HUES6 (cell line): ENCODE measurements around the gene ACLY.

Source experiments
- H3K27ac ChIP-seq: 2 replicates; pipeline ENCODE4 v1.7.0; 2013; ENCODE audit warnings: low read depth, mild to moderate bottlenecking, low read length, inconsistent platforms
- H3K27me3 ChIP-seq: 2 replicates; pipeline ENCODE4 v1.6.1; 2013; ENCODE audit warnings: low read length; ENCODE audit not compliant: control insufficient read depth, insufficient read depth
- H3K36me3 ChIP-seq: 2 replicates; pipeline ENCODE4 v1.6.1; 2013; ENCODE audit warnings: low read length; ENCODE audit not compliant: control insufficient read depth, insufficient read depth
- H3K4me1 ChIP-seq: 2 replicates; pipeline ENCODE4 v1.6.1; 2013; ENCODE audit warnings: low read length; ENCODE audit not compliant: control insufficient read depth, insufficient read depth
- H3K4me3 ChIP-seq: 2 replicates; pipeline ENCODE4 v1.5.1; 2013; ENCODE audit warnings: low read depth, low read length
- H3K9ac ChIP-seq: one replicate; pipeline ENCODE4 v1.6.1; 2013; ENCODE audit warnings: mild to moderate bottlenecking, low read length
- H3K9me3 ChIP-seq: 2 replicates; pipeline ENCODE4 v1.6.1; 2013; ENCODE audit warnings: low read depth, low read length; ENCODE audit not compliant: control insufficient read depth, insufficient read depth

Gene ACLY

DNA sequence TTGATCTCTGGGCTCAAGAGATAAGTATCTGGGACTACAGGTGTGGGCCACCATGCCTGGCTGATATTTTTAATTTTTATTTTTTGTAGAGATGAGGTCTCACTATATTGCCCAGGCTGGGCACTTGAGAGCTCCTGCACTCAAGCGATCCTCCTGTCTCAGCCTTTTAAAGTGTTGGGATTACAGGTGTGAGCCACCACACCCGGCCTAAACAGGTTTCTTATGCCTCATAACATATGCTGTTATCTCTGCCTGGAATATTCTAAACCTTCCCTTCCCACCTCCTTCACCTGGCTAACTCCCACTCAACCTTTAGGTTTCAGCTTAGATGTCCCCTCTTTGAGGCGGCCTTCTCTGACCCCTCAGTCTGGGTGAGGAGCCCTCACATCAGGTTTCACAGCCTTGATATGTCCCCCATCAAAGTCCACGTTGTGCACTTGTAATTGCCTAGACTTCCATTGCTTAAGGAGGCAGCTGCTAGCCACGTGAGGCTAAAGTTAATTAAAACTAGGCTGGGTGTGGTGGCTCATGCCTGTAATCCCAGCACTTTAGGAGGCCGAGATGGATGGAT lies 39.2 kb upstream of the ACLY start:
- H3K9ac ChIP-seq = no peak overlapping the region
- H3K4me1 ChIP-seq = peaks cover 42% of the 10 kb centered on the region

DNA sequence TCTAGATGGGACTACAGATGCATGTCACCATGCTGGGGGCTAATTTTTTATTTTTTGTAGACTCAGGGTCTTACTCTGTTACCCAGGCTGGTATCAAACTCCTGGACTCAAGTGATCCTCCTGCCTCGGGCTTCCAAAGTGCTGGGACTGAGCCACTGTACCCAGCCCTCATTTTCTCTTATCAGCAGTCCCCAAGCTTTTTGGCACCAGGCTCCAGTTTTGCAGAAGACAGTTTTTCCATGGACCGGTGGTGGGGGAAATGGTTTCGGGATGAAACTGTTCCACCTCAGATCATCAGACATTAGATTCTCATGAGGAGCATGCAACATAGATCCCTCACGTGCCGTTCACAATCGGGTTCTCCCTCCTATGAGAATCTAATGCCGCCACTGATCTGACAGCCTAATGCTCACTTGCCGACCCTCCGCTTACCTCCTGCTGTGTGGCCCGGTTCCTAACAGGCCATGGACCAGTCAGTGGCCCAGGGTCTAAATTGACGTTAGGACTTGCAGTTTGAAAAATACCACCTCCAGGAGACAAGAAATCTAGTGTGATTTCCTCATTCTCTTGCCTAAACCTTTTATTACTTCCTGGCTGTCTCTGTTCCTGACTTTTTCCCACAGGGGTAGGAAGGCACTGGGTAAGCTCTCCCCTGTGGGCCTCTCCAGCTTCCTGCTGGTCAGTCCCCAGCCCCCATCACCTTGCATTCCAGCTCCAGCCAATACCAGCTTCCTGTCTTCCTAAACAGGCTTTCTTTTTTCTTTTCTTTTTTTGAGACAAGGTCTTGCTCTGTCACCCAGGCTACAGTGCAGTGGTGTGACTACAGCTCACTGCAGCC lies 38.5 kb upstream of the ACLY start:
- H3K27ac ChIP-seq = no peak overlapping the region; the same call in 1 of the 2 replicates
- peak overlapping the region; percentile 22; the same call in 1 of the 2 replicates for H3K4me3 ChIP-seq
- peaks cover 38% of the 10 kb centered on the region for H3K4me1 ChIP-seq
- no peaks in the 10 kb centered on the region for H3K27me3 ChIP-seq
- H3K36me3 ChIP-seq = no peaks in the 10 kb centered on the region
- H3K9ac ChIP-seq = no peak overlapping the region
- H3K9me3 ChIP-seq = no peaks in the 10 kb centered on the region

More for the DNA sequence above, 39.2 kb upstream of the ACLY start:
- Histone ChIP-seq H3K9me3 (no peaks in the 10 kb centered on the region), H3K4me3 (no peak overlapping the region), H3K36me3 (no peaks in the 10 kb centered on the region), H3K27ac (no peak overlapping the region; the same call in 1 of the 2 replicates), H3K27me3 (no peaks in the 10 kb centered on the region)

DNA sequence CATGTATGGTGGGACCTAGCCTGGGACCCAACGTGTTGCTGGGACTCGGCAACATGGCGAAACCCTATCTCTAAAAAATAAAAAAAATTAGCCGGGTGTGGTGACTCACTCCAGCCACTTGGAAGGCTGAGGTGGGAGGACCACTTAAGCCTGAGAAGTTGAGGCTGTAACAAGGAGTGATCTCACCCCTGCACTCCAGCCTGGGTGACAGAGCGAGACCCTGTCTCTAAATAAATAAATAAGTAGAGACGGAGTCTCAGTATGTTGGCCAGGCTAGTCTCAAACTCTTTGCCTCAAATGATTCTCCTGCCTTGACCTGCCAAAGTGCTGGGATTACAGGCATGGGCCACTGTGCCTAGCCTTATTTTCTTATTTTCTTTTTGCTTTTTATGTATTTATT lies 37.8 kb upstream of the ACLY start:
- Histone ChIP-seq H3K4me3 (no peak overlapping the region), H3K9me3 (no peaks in the 10 kb centered on the region), H3K36me3 (no peaks in the 10 kb centered on the region), H3K9ac (no peak overlapping the region), H3K27ac (no peak overlapping the region), H3K4me1 (peaks cover 38% of the 10 kb centered on the region), H3K27me3 (no peaks in the 10 kb centered on the region)

DNA sequence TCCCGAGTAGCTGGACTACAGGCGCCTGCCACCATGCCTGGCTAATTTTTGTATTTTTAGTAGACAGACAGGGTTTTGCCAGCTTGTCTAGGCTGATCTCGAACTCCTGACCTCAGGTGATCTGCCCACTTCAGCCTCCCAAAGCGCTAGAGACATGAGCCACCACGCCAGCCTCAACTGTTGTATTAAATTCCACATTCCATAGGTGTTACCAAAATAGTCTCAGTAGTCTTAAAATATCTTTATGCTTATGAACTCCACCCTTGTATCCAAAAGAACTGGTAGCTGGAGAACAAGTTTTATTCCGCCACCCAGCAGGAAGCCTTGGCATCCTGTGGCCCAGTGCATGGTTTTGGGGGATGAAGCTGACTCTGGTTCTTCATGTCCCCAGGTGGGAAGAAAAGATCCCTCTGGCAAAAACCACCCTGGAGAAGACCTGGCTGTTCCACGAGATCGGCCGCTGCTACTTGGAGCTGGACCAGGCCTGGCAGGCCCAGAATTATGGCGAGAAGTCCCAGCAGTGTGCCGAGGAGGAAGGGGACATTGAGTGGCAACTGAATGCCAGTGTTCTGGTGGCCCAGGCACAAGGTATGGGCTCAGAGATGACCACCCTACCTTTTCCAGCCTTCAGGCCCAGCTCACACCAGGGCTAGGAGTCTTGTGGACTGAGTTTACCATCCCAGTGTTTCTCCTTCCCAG lies 30.2 kb upstream of the ACLY start:
- no peaks in the 10 kb centered on the region for H3K4me1 ChIP-seq
- no peaks in the 10 kb centered on the region for H3K27me3 ChIP-seq
- H3K4me3 ChIP-seq = no peak overlapping the region
- no peaks in the 10 kb centered on the region for H3K9me3 ChIP-seq
- H3K9ac ChIP-seq = no peak overlapping the region
- H3K27ac ChIP-seq = no peak overlapping the region
- peaks cover 5% of the 10 kb centered on the region for H3K36me3 ChIP-seq

DNA sequence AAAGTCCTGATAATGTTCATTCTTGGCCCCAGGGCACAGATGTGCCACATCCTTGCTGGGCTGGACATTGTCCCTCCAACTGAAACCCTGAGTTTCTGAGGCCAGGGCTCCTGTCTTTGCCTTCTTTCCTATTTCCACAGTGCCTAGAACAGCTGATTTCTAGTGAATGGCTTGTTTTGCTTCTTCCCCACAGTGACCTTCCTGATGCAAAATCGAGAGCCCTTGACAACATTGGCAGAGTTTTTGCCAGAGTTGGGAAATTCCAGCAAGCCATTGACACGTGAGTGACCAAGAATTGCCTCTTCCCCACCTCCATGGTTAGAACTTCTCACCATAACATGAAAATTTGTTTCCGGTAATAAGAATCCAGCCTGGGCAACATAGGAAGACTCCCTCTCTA lies 26.2 kb upstream of the ACLY start:
- Histone ChIP-seq H3K9me3 (no peaks in the 10 kb centered on the region), H3K36me3 (peaks cover 5% of the 10 kb centered on the region), H3K4me1 (no peaks in the 10 kb centered on the region), H3K27me3 (no peaks in the 10 kb centered on the region), H3K9ac (no peak overlapping the region), H3K4me3 (no peak overlapping the region), H3K27ac (no peak overlapping the region)

DNA sequence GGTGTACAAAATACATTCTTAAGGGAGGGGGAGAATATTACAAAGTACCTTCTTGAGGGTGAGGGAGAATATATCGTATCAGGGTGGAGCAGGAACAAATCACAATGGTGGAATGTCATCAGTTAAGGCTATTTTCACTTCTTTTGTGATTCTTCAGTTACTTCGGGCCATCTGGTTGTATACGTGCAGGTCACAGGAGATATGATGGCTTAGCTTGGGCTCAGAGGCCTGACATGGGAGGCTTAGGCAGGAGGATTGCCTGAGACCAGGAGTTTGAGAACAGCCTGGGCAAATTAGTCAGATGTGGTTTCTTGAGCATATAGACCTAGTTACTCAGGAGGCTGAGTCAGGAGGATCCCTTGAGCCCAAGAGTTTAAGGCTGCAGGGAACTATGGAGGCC lies 24.7 kb upstream of the ACLY start:
- Histone ChIP-seq H3K27me3 (no peaks in the 10 kb centered on the region), H3K36me3 (no peaks in the 10 kb centered on the region), H3K9ac (no peak overlapping the region), H3K27ac (no peak overlapping the region), H3K4me1 (no peaks in the 10 kb centered on the region), H3K9me3 (no peaks in the 10 kb centered on the region), H3K4me3 (no peak overlapping the region)

DNA sequence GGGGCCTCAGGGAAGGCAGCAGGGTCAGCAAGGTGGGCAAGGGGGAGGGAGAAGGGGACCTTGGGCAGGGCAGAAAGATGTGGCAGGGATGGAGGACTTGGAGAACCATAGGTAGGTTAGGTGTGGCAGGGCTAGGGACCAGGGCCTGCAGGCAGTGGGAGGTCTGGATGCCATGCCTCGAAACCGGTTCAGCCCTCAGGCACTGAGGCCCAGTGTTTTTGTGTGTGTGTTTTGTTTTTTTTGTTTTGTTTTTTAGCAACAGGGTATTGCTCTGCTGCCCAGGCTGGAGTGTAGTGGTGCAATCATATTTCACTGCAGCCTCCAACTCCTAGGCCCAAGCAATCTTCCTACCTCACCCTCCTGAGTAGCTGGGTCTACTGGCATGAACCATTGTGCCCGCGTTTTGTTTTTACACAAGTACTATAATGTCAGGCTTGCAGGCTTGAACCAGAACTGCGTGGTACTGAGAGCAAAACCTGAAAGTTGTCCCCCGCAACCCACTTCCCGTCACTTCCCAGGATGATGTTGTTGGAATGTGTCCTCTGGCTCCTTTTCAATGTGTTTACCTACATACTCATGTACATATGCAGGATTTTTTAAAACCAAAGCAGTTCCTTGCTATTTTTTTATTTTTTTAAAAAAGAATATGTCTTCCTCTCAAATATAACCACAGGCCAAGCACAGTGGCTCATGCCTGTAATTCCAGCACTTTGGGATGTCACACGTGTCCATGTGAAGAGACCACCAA lies 24.0 kb upstream of the ACLY start:
- no peak overlapping the region for H3K4me3 ChIP-seq
- no peaks in the 10 kb centered on the region for H3K4me1 ChIP-seq
- no peaks in the 10 kb centered on the region for H3K9me3 ChIP-seq
- no peaks in the 10 kb centered on the region for H3K27me3 ChIP-seq
- H3K36me3 ChIP-seq = no peaks in the 10 kb centered on the region
- no peak overlapping the region for H3K27ac ChIP-seq
- H3K9ac ChIP-seq = no peak overlapping the region

DNA sequence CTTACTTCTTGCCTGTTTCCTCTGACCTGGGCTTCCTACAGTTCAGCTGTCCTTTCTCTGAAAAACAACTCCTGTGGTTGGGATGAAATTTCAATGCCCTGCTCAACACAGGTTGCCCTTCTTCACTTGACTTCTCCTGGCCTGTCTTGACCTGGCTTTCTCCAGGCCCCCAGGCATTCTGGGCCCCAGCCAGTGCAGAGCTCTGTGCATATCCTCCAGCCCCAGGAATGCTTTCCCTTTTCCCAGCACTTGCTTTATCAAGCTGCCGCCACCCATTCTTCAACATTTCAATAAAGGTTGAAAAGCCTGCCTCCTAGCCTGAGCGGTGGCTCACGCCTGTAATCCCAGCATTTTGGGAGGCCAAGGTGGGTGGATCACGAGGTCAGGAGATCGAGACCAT lies 22.4 kb upstream of the ACLY start:
- Histone ChIP-seq H3K27me3 (no peaks in the 10 kb centered on the region), H3K36me3 (no peaks in the 10 kb centered on the region), H3K9me3 (no peaks in the 10 kb centered on the region), H3K4me1 (no peaks in the 10 kb centered on the region), H3K4me3 (no peak overlapping the region), H3K9ac (no peak overlapping the region), H3K27ac (no peak overlapping the region)

DNA sequence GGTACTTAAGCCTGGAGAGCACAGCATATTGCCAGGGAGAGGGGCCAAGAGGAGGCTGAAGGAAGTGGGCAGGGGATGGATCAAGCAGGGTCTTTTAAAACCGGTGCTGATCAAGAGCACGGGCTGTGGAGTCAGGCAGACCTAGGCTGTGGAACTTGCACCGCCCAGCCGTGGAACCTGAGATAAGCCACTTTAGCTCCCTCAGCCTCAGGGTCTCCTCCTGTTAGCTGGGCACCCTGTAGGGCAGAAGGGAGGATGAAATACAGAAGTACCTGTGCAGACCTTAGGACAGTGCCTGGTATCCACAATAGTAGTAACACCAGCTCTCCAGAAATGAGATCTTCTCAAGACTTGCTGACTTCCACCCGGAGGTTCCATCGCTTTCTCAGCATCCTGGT lies 20.9 kb upstream of the ACLY start:
- H3K4me3 ChIP-seq = no peak overlapping the region
- H3K9ac ChIP-seq = no peak overlapping the region
- no peaks in the 10 kb centered on the region for H3K9me3 ChIP-seq
- no peaks in the 10 kb centered on the region; the same call in 1 of the 2 replicates for H3K4me1 ChIP-seq
- no peak overlapping the region for H3K27ac ChIP-seq
- H3K36me3 ChIP-seq = no peaks in the 10 kb centered on the region
- H3K27me3 ChIP-seq = no peaks in the 10 kb centered on the region

DNA sequence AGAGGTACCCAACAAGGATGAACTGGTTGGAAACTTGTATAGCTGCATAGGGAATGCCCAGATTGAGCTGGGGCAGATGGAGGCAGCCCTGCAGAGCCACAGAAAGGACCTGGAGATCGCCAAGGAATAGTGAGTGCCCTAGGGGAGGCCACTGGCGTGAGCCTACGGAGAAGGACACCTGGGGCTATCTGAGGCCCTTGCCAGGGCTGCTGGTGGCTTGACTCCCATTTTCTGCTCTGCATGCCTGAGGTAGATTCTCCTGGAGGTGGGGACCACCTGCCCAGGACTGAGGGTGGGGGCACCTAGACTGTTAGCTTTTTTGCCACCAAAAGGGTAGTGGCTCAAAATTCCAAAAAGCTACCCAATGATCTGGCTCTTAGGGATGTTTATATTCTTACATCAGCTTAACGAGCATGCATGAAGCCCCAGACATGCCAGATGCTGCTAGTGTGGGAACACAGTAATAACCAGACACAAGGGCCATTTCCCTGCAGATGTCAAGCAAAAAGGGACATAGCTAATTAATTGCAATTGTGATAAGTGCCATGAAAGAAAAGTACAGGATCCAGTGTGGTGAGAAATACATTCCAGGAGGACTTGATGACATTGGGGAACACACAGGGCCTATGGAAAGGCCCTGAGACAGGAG lies 20.4 kb upstream of the ACLY start:
- Histone ChIP-seq H3K9me3 (no peaks in the 10 kb centered on the region), H3K4me1 (no peaks in the 10 kb centered on the region; the same call in 1 of the 2 replicates), H3K27me3 (no peaks in the 10 kb centered on the region), H3K4me3 (no peak overlapping the region), H3K9ac (no peak overlapping the region), H3K36me3 (no peaks in the 10 kb centered on the region), H3K27ac (no peak overlapping the region)
